H9 (cell line): Measurements from ENCODE around the gene TYRO3. TPM values are rescaled to one million over a fixed set of nuclear protein-coding genes. Genes with fewer than 3 reads are reported as not detected.

Experiments used
- DNase-seq: peaks from one replicate; pipeline ENCODE4 v3.0.0-alpha.2; 2017
- H2AFZ ChIP-seq: one replicate; pipeline ENCODE4 v1.6.1; 2013; ENCODE audit warnings: mild to moderate bottlenecking, low read length, control low read depth, moderate library complexity
- H2AK5ac ChIP-seq: 2 replicates; pipeline ENCODE4 v1.6.1; 2013; ENCODE audit warnings: low read length, control low read depth, mixed read lengths; ENCODE audit not compliant: insufficient read length
- H2BK120ac ChIP-seq: one replicate; pipeline ENCODE4 v1.6.1; 2013; ENCODE audit warnings: low read depth, mild to moderate bottlenecking, low read length, control low read depth, inconsistent platforms; ENCODE audit not compliant: poor library complexity, severe bottlenecking
- H2BK12ac ChIP-seq: 2 replicates; pipeline ENCODE4 v1.6.1; 2013; ENCODE audit warnings: low read length, control low read depth, mixed read lengths, low read depth; ENCODE audit not compliant: insufficient read length
- H2BK15ac ChIP-seq: 2 replicates; pipeline ENCODE4 v1.6.1; 2013; ENCODE audit warnings: low read depth, low read length, control low read depth
- H2BK20ac ChIP-seq: one replicate; pipeline ENCODE4 v1.6.1; 2013; ENCODE audit warnings: low read depth, mild to moderate bottlenecking, low read length, control low read depth, inconsistent platforms; ENCODE audit not compliant: poor library complexity, severe bottlenecking
- H2BK5ac ChIP-seq: 2 replicates; pipeline ENCODE4 v1.6.1; 2013; ENCODE audit warnings: low read length, control low read depth, mixed read lengths; ENCODE audit not compliant: insufficient read length
- H3K14ac ChIP-seq: 2 replicates; pipeline ENCODE4 v1.6.1; 2013; ENCODE audit warnings: low read length, control low read depth; ENCODE audit not compliant: insufficient read depth
- H3K18ac ChIP-seq: 2 replicates; pipeline ENCODE4 v1.6.1; 2013; ENCODE audit warnings: low read depth, mild to moderate bottlenecking, mixed read lengths, low read length, control low read depth; ENCODE audit not compliant: insufficient read length
- H3K23ac ChIP-seq: 2 replicates; pipeline ENCODE4 v1.6.1; 2013; ENCODE audit warnings: low read length, control low read depth, mixed read lengths, low read depth; ENCODE audit not compliant: insufficient read length
- H3K23me2 ChIP-seq: 2 replicates; pipeline ENCODE4 v1.6.1; 2013; ENCODE audit warnings: low read depth, mild to moderate bottlenecking, mixed read lengths, low read length, control low read depth; ENCODE audit not compliant: insufficient read length, poor library complexity, severe bottlenecking
- H3K27ac ChIP-seq: 2 replicates; pipeline ENCODE4 v1.5.1; 2013; ENCODE audit warnings: low read length, control low read depth, mixed read lengths, low read depth; ENCODE audit not compliant: insufficient read length
- H3K27me3 ChIP-seq: 2 replicates; pipeline ENCODE4 v1.6.1; 2013; ENCODE audit warnings: low read length, control low read depth, inconsistent platforms; ENCODE audit not compliant: insufficient read depth
- H3K4ac ChIP-seq: 2 replicates; pipeline ENCODE4 v1.6.1; 2013; ENCODE audit warnings: low read depth, mild to moderate bottlenecking, control low read depth, inconsistent platforms, low read length, moderate library complexity
- H3K4me1 ChIP-seq: 2 replicates; pipeline ENCODE4 v1.6.1; 2013; ENCODE audit warnings: low read length, control low read depth, inconsistent platforms; ENCODE audit not compliant: insufficient read depth
- H3K4me2 ChIP-seq: 2 replicates; pipeline ENCODE4 v1.6.1; 2013; ENCODE audit warnings: low read length, control low read depth, mixed read lengths; ENCODE audit not compliant: insufficient read length, insufficient read depth
- H3K56ac ChIP-seq: 2 replicates; pipeline ENCODE4 v1.6.1; 2013; ENCODE audit warnings: low read depth, mild to moderate bottlenecking, mixed read lengths, low read length, control low read depth; ENCODE audit not compliant: insufficient read length
- H3K79me1 ChIP-seq: 2 replicates; pipeline ENCODE4 v1.6.1; 2013; ENCODE audit warnings: low read depth, mild to moderate bottlenecking, moderate library complexity, low read length, control low read depth, inconsistent platforms; ENCODE audit not compliant: insufficient read depth, poor library complexity, severe bottlenecking
- H3K79me2 ChIP-seq: 2 replicates; pipeline ENCODE4 v1.6.1; 2013; ENCODE audit warnings: low read length, control low read depth, inconsistent platforms; ENCODE audit not compliant: insufficient read depth
- H3K9ac ChIP-seq: 2 replicates; pipeline ENCODE4 v1.6.1; 2013; ENCODE audit warnings: low read length, control low read depth, mixed read lengths; ENCODE audit not compliant: insufficient read length; ENCODE audit errors: extremely low read depth
- H3K9me3 ChIP-seq: one replicate; pipeline ENCODE4 v1.6.1; 2013; ENCODE audit warnings: low read depth, low read length, inconsistent platforms; ENCODE audit not compliant: control insufficient read depth
- H3T11ph ChIP-seq: one replicate; pipeline ENCODE4 v1.6.1; 2013; ENCODE audit warnings: mild to moderate bottlenecking, low read length, control low read depth, inconsistent platforms
- H4K20me1 ChIP-seq: one replicate; pipeline ENCODE4 v1.6.1; 2013; ENCODE audit not compliant: control insufficient read depth, insufficient read length, insufficient read depth
- H4K5ac ChIP-seq: 2 replicates; pipeline ENCODE4 v1.6.1; 2013; ENCODE audit warnings: low read depth, mild to moderate bottlenecking, mixed read lengths, low read length, control low read depth; ENCODE audit not compliant: insufficient read length
- H4K8ac ChIP-seq: replicated peaks from 2 replicates; pipeline ENCODE4 v1.6.1; 2013; ENCODE audit warnings: low read length, control low read depth, mixed read lengths, low read depth; ENCODE audit not compliant: insufficient read length
- H4K91ac ChIP-seq: 2 replicates; pipeline ENCODE4 v1.6.1; 2013; ENCODE audit warnings: low read depth, mild to moderate bottlenecking, moderate library complexity, mixed read lengths, low read length, control low read depth; ENCODE audit not compliant: insufficient read length
- H3K27ac Mint-ChIP-seq, 3 experiments: 2 replicates in 2 of 3; 3 replicates in 1 of 3; pipeline ENCODE4 v1.8.0; 2020 to 2021; ENCODE audit warnings: mixed read lengths in 3 of 3, mild to moderate bottlenecking in 1 of 3, moderate library complexity in 1 of 3
- H3K27me3 Mint-ChIP-seq: 2 replicates; pipeline ENCODE4 v1.8.0; 2021; ENCODE audit warnings: low read depth, mild to moderate bottlenecking, moderate library complexity, mixed read lengths
- H3K36me3 Mint-ChIP-seq, 3 experiments: 2 replicates in 2 of 3; 3 replicates in 1 of 3; pipeline ENCODE4 v1.8.0; 2020 to 2021; ENCODE audit warnings: low read depth in 3 of 3, mixed read lengths in 3 of 3; ENCODE audit not compliant: insufficient read depth in 1 of 3
- H3K4me1 Mint-ChIP-seq, 2 experiments: 2 replicates each; pipeline ENCODE4 v1.8.0; 2020; ENCODE audit warnings: mixed read lengths in 2 of 2
- H3K4me3 Mint-ChIP-seq, 2 experiments: 2 replicates in 1 of 2; 3 replicates in 1 of 2; pipeline ENCODE4 v1.8.0; 2020 to 2021; ENCODE audit warnings: mild to moderate bottlenecking in 2 of 2, mixed read lengths in 2 of 2, moderate library complexity in 1 of 2
- H3K9me3 Mint-ChIP-seq, 2 experiments: 2 replicates in 1 of 2; 3 replicates in 1 of 2; pipeline ENCODE4 v1.8.0; 2020; ENCODE audit warnings: mild to moderate bottlenecking in 2 of 2, mixed read lengths in 2 of 2, moderate library complexity in 1 of 2
- CTCF ChIP-seq: fragments of 200-600 bp; sonication (generic); conservative IDR thresholded peaks from 3 replicates; pipeline ENCODE4 v1.8.0; 2021; ENCODE audit warnings: antibody characterized with exemption, mild to moderate bottlenecking
- WGBS: extraction: QIAGEN DNeasy Blood & Tissue Kit; methylation state at CpG from one replicate; pipeline ENCODE4 v1.1.7; 2013; ENCODE audit warnings: missing lambda C conversion rate, low lambda C conversion rate, mixed read lengths; ENCODE audit not compliant: insufficient read length; ENCODE audit errors: extremely low coverage; 5-methylcytosine and 5-hydroxymethylcytosine counted together
- total RNA-seq: library from RNA; stranded (reverse); gene quantifications from 2 replicates; pipeline ENCODE4 v1.2.1, GENCODE V29; 2021

TYRO3 gene
- total RNA-seq, 1 experiment from 2014 or later, result 124 TPM

GRCh38 chr15:41609123-41609522, 50.1 kb downstream of the TYRO3 start:
- Histone ChIP-seq H4K91ac (no peak overlapping the region), H3K4me2 (no peak overlapping the region), H3T11ph (no peak overlapping the region), H3K9me3 (no peaks in the 10 kb centered on the region), H2BK12ac (no peak overlapping the region), H2BK20ac (no peak overlapping the region), H3K56ac (no peak overlapping the region), H3K79me1 (no peaks in the 10 kb centered on the region), H3K27ac (no peak overlapping the region), H4K8ac (no peak overlapping the region), H3K14ac (no peak overlapping the region), H2BK5ac (no peak overlapping the region), H2BK15ac (no peak overlapping the region), H2AK5ac (no peak overlapping the region), H2BK120ac (no peak overlapping the region), H4K20me1 (no peaks in the 10 kb centered on the region), H3K27me3 (no peaks in the 10 kb centered on the region), H3K4ac (no peak overlapping the region), H3K79me2 (no peaks in the 10 kb centered on the region), H4K5ac (no peak overlapping the region), H3K4me1 (peaks cover 4% of the 10 kb centered on the region), H3K23me2 (no peaks in the 10 kb centered on the region), H2AFZ (no peak overlapping the region), H3K23ac (no peak overlapping the region), H3K9ac (no peak overlapping the region), H3K18ac (no peak overlapping the region)
- no peak for DNase-seq
- H3K9me3 Mint-ChIP-seq, result no peaks in the 10 kb centered on the region; a peak in 2 of 5 replicates
- H3K27me3 Mint-ChIP-seq, result no peaks in the 10 kb centered on the region; the same call in none of the 2 replicates
- peaks cover 5 to 8% of the 10 kb centered on the region in 2 experiments for H3K4me1 Mint-ChIP-seq
- no CpG with 5 or more reads among the region's 1 CpG for WGBS
- no peak for TF ChIP-seq CTCF
- no peaks in the 10 kb centered on the region; a peak in 1 of 7 replicates for H3K36me3 Mint-ChIP-seq
- no peak overlapping the region for H3K4me3 Mint-ChIP-seq
- no peak overlapping the region for H3K27ac Mint-ChIP-seq
